ENCODE measurements around the gene TRUB2. TPM values are rescaled to one million over a fixed set of nuclear protein-coding genes. Genes with fewer than 3 reads are reported as not detected.

TRUB2 gene
- total and polyA plus RNA-seq, 5 experiments from 2014 or later, result 20.7 to 30.0 (median 25.4) TPM

DNA sequence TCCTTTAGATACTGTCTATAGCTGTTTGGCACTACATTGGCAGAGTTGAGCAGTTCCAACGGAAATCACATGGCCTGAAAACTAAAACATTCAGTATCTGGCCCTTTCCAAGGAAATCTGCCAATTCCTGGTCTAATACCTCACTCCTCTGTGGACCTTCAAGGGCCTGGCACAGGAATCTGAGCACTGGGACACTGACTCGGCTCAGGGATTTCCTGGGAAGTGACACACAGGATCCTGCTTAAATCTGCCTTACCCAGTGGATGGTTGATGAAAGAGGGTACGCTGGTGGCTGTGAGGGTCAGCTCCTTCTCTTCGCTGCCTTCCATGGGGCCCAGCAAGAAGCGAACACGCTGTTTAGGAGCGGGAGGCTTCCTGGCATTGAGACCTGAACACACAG is 904 bp downstream of the TRUB2 start:
- peak overlapping the region in 4 of 10 donors; percentile 98 to 99 (median 98) for H3K27ac Mint-ChIP-seq
- POLR2A ChIA-PET, result interaction anchor here (1.4 kb wide), 1 partner anchor 46 kb away, joined by 6 read pairs; the partner anchor contains the start of genes GOLGA2 and SWI5
- H3K4me3 Mint-ChIP-seq, result peak overlapping the region; percentile 92 to 99 (median 96)
- H3K36me3 Mint-ChIP-seq, result peaks cover 0 to 32% (median 0%) of the 10 kb centered on the region in 3 donors
- H3K9me3 Mint-ChIP-seq, result no peaks in the 10 kb centered on the region
- DNase-seq, result no peak
- peaks cover 0 to 4% (median 0%) of the 10 kb centered on the region in 5 donors for H3K27me3 Mint-ChIP-seq
- H3K4me1 Mint-ChIP-seq, result peaks cover 6 to 41% (median 33%) of the 10 kb centered on the region in 4 donors
- ATAC-seq, result no peak

- Mint-ChIP-seq H3K9me3 (no peaks in the 10 kb centered on the region), H3K4me3 (no peak overlapping the region), H3K27ac (peak overlapping the region in 1 of 10 donors; percentile 78), H3K36me3 (peaks cover 0 to 51% (median 0%) of the 10 kb centered on the region in 3 donors), H3K4me1 (peaks cover 4 to 15% (median 11%) of the 10 kb centered on the region in 4 donors), H3K27me3 (peaks cover 0 to 3% (median 0%) of the 10 kb centered on the region in 5 donors)
- no peak for ATAC-seq
- DNase-seq, result no peak
- POLR2A ChIA-PET, result no interaction called here
Observed at GRCh38 chr9:128317629-128318028, 4.6 kb downstream of the TRUB2 start.

- H3K27me3 Mint-ChIP-seq, result no peaks in the 10 kb centered on the region
- H3K4me3 Mint-ChIP-seq, result no peak overlapping the region
- peaks cover 0 to 5% (median under 1%) of the 10 kb centered on the region in 4 donors for H3K4me1 Mint-ChIP-seq
- POLR2A ChIA-PET, result no interaction called here
- H3K36me3 Mint-ChIP-seq, result peaks cover 0 to 59% (median 0%) of the 10 kb centered on the region in 3 donors
- DNase-seq (no peak), ATAC-seq (no peak)
- H3K27ac Mint-ChIP-seq, result peak overlapping the region in 1 of 10 donors; percentile 43
- H3K9me3 Mint-ChIP-seq, result no peaks in the 10 kb centered on the region
Observed at GRCh38 chr9:128316421-128316820, 5.8 kb downstream of the TRUB2 start.

- Mint-ChIP-seq H3K27ac (peak overlapping the region in 1 of 10 donors; percentile 83), H3K9me3 (no peaks in the 10 kb centered on the region), H3K36me3 (peaks cover 0 to 70% (median 5%) of the 10 kb centered on the region in 3 donors), H3K4me1 (peaks cover 0 to 2% (median 0%) of the 10 kb centered on the region in 4 donors), H3K27me3 (no peaks in the 10 kb centered on the region), H3K4me3 (no peak overlapping the region)
- ATAC-seq (no peak), DNase-seq (no peak)
- POLR2A ChIA-PET, result no interaction called here
Observed at GRCh38 chr9:128314697-128315096, 7.5 kb downstream of the TRUB2 start.

- ATAC-seq (no peak), DNase-seq (no peak)
- Mint-ChIP-seq H3K9me3 (no peaks in the 10 kb centered on the region), H3K36me3 (peaks cover 0 to 64% (median 7%) of the 10 kb centered on the region in 3 donors), H3K4me3 (no peak overlapping the region), H3K4me1 (no peaks in the 10 kb centered on the region), H3K27me3 (no peaks in the 10 kb centered on the region), H3K27ac (no peak overlapping the region)
- POLR2A ChIA-PET, result no interaction called here
Observed at GRCh38 chr9:128310461-128310860, 11.8 kb downstream of the TRUB2 start.

GRCh38 chr9:128309551-128309950 is 12.7 kb downstream of the TRUB2 start:
- Mint-ChIP-seq H3K27me3 (no peaks in the 10 kb centered on the region), H3K4me3 (no peak overlapping the region), H3K9me3 (no peaks in the 10 kb centered on the region), H3K27ac (no peak overlapping the region), H3K36me3 (peaks cover 0 to 60% (median 7%) of the 10 kb centered on the region in 3 donors), H3K4me1 (no peaks in the 10 kb centered on the region)
- POLR2A ChIA-PET, result no interaction called here
- no peak for DNase-seq
- ATAC-seq, result no peak

GRCh38 chr9:128304971-128305288 is 17.3 kb downstream of the TRUB2 start:
- peaks cover 0 to 2% (median 0%) of the 10 kb centered on the region in 4 donors for H3K4me1 Mint-ChIP-seq

GRCh38 chr9:128304136-128304970 is 17.9 kb downstream of the TRUB2 start:
- H3K4me1 Mint-ChIP-seq, result peaks cover 0 to 2% (median 0%) of the 10 kb centered on the region in 4 donors
- POLR2A ChIA-PET, result interaction anchor here (1.0 kb wide), 1 partner anchor 525 kb away, joined by 3 read pairs; the partner anchor contains the start of gene SPOUT1
- ATAC-seq, result no peak
- no peaks in the 10 kb centered on the region for H3K9me3 Mint-ChIP-seq
- H3K4me3 Mint-ChIP-seq, result no peak overlapping the region
- no peaks in the 10 kb centered on the region for H3K27me3 Mint-ChIP-seq
- peaks cover 0 to 17% (median 2%) of the 10 kb centered on the region in 3 donors for H3K36me3 Mint-ChIP-seq
- peak overlapping the region in 7 of 10 donors; percentile 23 to 72 (median 52) for H3K27ac Mint-ChIP-seq
- DNase-seq, result no peak

More at GRCh38 chr9:128304971-128305288, 17.3 kb downstream of the TRUB2 start:
- Mint-ChIP-seq H3K27me3 (no peaks in the 10 kb centered on the region), H3K9me3 (no peaks in the 10 kb centered on the region), H3K36me3 (peaks cover 0 to 23% (median 2%) of the 10 kb centered on the region in 3 donors), H3K4me3 (no peak overlapping the region), H3K27ac (peak overlapping the region in 5 of 10 donors; percentile 2 to 53 (median 9))
- POLR2A ChIA-PET, result interaction anchor here (1.0 kb wide), 1 partner anchor 525 kb away, joined by 3 read pairs; the partner anchor contains the start of gene SPOUT1
- ATAC-seq (no peak), DNase-seq (no peak)

- Mint-ChIP-seq H3K4me3 (no peak overlapping the region), H3K36me3 (peaks cover 0 to 1% (median 0%) of the 10 kb centered on the region in 3 donors), H3K27me3 (no peaks in the 10 kb centered on the region), H3K9me3 (no peaks in the 10 kb centered on the region), H3K27ac (peak overlapping the region in 1 of 10 donors; percentile 33), H3K4me1 (peaks cover 0 to 4% (median under 1%) of the 10 kb centered on the region in 4 donors)
- ATAC-seq (no peak), DNase-seq (no peak)
- POLR2A ChIA-PET, result no interaction called here
Observed at GRCh38 chr9:128298535-128299482, 23.4 kb downstream of the TRUB2 start.

DNA sequence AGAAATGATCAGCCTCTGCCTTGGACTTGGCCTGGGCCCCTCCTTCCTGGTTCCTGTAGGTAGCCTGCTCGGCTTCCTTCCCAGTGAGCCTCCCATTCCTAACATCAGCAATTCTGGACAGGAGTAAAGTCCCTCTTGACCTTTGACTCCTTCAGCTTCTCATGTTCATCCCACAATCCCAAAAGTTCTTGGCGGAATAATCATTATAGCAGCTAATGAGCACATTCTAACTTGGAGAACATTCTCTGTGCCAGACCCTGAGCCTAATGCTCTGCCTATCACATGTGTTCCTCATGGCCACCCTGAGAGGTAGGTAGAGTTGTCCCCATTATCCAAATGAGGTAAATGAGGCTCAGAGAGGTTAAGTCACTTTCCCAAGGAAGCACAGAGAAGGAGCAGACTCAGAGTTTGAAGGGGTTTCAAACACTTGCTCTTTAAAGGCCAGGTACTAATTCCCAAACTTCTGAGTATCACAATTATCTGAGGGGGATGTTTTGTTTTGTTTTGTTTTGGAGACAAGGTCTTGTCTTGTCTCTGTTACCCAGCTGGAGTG is 24.9 kb downstream of the TRUB2 start:
- Mint-ChIP-seq H3K4me1 (peaks cover 0 to 2% (median under 1%) of the 10 kb centered on the region in 4 donors), H3K36me3 (peaks cover 0 to 1% (median 0%) of the 10 kb centered on the region in 3 donors), H3K27me3 (no peaks in the 10 kb centered on the region), H3K9me3 (no peaks in the 10 kb centered on the region), H3K27ac (no peak overlapping the region), H3K4me3 (no peak overlapping the region)
- POLR2A ChIA-PET, result no interaction called here
- ATAC-seq, result no peak
- no peak for DNase-seq

DNA sequence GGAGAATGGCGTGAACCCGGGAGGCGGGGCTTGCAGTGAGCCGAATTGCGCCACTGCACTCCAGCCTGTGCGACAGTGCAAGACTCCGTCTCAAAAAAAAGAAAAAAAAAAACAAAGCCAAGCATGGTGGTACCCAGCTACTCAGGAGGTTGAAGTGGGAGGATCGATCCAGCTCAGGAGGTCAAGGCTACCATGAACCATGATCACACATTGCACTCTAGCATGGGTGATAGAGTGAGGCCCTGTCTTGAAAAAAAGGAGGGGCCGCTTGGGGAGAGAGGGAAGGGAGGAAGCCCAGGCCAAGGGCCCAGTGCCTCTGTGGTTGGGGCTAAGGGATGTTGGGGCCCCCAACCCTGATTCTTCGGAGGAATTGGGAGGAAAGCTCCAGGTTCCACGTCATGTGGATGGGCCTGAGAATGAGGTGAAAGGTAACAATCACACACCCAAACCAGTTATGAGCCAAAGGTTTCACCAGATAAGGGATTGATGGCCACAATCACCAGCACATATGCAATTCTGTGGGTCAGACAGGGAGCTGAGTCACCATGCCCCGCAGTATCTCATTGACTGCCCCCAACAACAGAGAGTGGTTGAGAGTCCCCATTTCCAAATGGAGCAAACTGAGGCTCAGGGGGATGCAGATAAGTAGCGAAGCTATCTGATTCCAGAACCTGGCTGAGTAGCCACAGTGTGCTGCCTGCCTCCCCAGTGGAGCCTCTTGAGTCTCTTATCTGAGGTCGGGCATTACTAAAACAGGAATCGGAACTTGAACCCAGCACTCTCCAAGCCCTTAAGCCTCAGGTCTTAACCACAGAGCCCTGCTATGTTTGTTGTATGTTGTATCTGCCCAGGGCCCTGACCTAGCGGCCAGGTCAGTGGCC is 25.7 kb downstream of the TRUB2 start:
- Mint-ChIP-seq H3K4me3 (no peak overlapping the region), H3K27ac (peak overlapping the region in 1 of 10 donors; percentile 11), H3K4me1 (peaks cover 0 to 2% (median under 1%) of the 10 kb centered on the region in 4 donors), H3K27me3 (no peaks in the 10 kb centered on the region), H3K9me3 (no peaks in the 10 kb centered on the region), H3K36me3 (peaks cover 0 to 1% (median 0%) of the 10 kb centered on the region in 3 donors)
- ATAC-seq (no peak), DNase-seq (no peak)
- POLR2A ChIA-PET, result no interaction called here

Data from naive thymus-derived CD8-positive, alpha-beta T cell (primary cell).